ENCODE data around the gene GPX7.

GPX7 gene

DNA sequence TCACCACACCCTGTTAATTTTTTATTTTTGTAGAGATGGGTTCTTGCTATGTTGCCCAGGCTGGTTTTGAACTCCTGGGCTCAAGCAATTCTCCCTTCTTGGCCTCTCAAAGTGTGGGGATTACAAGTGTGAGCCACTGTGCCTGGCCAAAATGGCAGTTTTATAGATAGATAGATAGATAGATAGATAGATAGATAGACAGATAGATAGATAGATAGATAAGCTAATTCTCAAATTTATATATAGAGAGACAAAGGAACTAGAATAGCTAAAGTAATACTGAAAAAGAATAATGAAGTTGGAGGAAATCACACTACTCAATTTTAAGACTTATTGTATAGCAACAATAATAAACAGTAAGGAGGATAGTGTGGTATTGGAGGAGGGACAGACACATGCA is 51.9 kb downstream of the GPX7 start:
- TF ChIP-seq GATA2 (IDR thresholded peaks at IDR 0.05; ENCODE audit: low read depth, low read length) (no peak), GATA3 (IDR thresholded peaks at IDR 0.05; ENCODE audit: low read depth, low read length) (no peak)

DNA sequence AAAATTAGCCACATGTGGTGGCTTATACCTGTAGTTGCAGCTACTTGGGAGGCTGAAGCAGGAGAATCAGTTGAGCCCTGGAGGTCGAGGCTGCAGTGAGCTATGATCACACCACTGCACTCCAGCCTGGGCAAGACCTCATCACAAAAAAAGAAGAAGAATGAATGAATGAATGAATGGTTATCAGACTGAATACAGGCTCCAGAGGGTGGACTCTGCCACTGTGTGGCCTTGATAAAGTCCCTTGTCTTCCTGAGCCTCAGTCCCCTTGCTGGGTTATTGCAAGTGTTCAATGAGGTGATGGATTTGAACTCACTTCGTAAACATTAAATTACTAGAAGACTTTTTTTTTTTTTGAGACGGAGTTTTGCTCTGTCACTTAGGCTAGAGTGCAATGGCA is 55.5 kb downstream of the GPX7 start:
- TF ChIP-seq GATA2 (IDR thresholded peaks at IDR 0.05; ENCODE audit: low read depth, low read length) (no peak), GATA3 (IDR thresholded peaks at IDR 0.05; ENCODE audit: low read depth, low read length) (no peak)
